HG03097 (cell line): Measurements from ENCODE around the gene WDR20.
"Not testable (repeated sequence)": the region's sequence is repeated elsewhere in the genome, so short reads cannot be mapped to it uniquely, and the experiment has no call there.

Experiments used
- ATAC-seq: cut with Tn5 transposase; IDR thresholded peaks from one replicate; pipeline ENCODE4 v1.9.1; 2021; ENCODE audit not compliant: unreplicated experiment, low FRiP score

Gene WDR20

DNA sequence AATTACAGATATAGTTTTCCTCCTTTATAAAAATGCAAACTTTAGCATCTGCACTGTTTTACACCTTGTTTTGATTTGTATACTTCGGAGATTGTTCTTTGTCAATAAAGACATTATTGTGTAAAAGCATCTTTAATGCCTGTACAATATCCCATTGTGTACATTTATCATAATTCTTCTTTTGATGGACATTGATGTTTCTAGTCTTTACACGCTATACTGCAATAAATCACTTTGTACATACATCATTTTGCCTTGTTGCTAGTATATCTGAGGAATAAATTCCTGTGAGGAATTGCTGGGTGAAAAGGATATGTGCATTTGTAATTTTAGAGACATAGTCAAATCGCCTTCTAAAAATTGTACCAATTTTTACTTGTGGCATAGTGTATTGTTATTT lies 30.4 kb downstream of the WDR20 start:
- ATAC-seq = no peak

DNA sequence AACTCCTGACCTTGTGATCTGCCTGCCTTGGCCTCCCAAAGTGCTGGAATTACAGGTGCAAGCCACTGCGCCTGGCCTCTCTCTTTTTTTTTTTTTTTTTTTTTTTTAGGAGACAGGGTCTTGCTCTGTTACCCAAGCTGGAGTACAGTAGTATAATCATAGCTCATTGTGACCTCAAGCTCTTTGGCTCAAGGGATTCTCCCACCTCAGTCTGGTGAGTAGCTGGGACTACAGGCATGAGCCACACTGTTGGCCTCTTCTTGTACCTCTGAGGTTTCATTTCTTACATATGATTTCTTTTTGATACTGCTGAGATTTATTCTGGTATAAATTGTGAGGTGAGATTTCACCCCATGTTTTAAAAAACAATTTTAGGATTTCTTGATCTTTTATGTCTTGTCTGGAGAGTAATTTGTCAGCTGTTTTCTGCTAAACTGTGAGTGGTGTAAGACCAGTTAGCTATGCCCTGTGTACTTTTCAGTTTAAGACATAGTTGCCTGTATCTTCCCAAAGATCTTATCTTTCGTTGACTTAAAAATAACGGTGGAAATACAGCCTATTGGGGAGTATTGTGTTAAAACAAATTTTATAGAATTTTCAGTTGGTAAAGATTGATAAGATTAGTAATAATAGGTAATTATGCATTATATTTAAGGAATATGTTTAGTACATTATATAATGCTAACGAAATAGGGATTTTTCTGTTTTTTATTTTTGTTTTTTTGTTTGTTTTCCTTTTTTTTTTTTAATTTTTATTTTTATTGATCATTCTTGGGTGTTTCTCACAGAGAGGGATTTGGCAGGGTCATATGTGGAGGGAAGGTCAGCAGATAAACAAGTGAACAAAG lies 31.7 kb downstream of the WDR20 start:
- no peak for ATAC-seq

- ATAC-seq = not testable (repeated sequence)
Observed at GRCh38 chr14:102172021-102172272, 32.2 kb downstream of the WDR20 start.

DNA sequence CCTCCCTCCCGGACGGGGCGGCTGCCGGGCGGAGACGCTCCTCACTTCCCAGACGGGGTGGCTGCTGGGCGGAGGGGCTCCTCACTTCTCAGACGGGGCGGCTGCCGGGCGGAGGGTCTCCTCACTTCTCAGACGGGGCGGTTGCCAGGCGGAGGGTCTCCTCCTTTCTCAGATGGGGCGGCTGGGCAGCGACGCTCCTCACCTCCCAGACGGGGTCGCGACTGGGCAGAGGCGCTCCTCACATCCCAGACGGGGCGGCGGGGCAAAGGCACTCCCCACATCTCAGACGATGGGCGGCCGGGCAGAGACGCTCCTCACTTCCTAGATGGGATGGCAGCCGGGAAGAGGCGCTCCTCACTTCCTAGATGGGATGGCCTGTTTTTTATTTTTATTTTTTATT lies 33.0 kb downstream of the WDR20 start:
- ATAC-seq = not testable (repeated sequence)

GRCh38 chr14:102177161-102177560 lies 37.5 kb downstream of the WDR20 start:
- no peak for ATAC-seq

DNA sequence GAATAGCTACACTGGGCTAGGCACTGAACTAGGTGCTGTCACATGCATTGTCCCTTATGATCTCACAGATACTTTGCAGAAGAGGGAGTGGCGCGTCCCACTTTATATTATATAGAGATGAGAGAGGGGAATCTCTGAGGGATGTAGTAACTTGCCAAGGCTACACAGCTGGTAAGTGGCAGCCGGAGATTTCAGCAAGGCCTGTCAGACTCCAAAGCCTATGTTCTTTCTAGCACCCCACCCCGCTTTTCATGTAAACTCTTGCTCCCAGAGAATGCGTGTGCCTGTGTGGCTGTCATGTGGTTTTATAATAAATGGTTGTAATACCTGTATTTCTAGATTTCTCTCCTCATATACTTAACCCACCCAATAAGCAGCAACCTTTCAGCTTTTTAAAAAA lies 39.1 kb downstream of the WDR20 start:
- ATAC-seq = no peak

DNA sequence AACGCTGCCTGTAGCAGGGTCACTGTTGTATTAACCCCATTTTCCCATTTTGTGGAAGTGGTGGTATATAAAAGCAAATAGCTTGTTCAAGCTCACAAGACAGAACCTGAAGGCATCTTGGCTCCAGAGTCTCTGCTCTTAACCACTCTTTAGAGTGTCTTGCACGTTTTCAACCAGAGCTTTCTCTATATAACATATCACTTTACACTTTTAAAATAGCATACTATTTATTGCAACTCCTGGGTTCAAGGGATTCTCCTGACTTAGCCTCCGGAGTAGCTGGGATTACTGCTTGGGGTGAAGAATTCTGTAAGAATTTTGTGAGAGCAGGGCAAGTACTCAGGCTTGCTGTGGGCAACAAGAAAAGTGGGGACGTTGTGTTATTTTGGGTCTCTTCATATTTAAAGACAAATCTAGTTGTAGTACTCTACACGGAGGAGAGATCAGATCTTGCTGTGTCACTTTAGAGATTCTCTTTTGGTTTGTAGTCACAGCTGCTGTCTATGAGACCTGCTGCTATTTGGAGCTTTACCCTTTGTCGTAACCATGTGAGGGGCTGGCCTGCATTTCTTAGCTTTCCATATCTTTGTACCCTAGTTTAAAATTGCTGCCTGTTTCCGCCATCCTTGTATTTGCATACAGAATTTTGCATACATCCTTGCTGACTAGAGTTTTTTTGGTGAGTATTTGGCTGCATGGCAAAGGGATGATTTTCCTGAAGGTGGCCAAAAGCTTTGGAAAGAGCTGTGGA lies 40.7 kb downstream of the WDR20 start:
- no peak for ATAC-seq

GRCh38 chr14:102181187-102181586 lies 41.5 kb downstream of the WDR20 start:
- ATAC-seq = no peak

DNA sequence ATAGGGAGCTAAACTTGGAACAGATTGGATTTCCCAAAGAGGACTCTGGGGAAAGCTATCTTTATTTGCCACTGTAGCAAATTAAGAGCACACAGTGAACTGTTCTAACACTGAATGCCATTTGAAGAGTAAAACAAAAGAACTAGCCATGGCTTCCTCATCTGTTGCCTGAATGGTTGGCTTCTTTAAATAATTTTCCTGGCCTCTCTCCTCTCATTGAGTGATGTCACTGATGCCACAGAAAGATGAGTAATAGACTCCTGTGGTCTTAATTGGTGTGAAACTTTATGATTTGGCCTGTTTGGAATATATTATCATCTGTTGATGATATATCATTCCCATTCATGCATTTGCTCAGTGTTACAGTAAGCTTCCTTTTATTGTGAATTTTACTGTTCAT lies 42.5 kb downstream of the WDR20 start:
- ATAC-seq = no peak

DNA sequence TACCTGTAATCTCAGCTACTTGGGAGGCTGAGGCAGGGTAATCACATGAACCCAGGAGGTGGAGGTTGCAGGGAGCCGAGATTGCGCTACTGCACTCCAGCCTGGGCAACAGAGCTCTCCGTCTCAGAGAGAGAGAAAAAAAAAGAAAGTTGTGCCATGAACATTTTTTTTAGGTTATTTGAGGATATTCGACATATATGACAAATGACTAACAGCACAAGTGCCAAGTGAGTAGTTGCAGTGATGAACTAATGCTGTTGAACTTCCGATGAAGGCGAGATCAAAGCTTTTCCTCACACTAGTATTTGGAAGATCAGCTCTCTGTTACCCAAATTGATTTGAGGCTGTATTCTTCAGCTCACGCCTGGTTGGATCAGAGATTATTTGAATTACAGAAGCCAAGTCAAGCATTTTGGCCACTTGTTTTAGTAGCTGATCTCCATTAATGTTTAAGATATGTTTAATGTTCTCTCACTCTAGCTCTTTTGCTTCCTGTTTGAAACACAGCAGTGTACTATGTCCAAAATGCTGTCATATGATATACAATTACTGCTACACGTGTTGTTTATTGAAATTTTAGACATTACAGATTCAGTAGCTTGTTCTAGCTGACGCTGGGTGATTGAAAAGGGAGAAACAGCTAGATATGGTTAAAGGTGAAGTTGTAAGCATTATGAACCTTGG lies 43.4 kb downstream of the WDR20 start:
- ATAC-seq = no peak

- ATAC-seq = no peak
Observed at GRCh38 chr14:102183886-102184285, 44.2 kb downstream of the WDR20 start.

DNA sequence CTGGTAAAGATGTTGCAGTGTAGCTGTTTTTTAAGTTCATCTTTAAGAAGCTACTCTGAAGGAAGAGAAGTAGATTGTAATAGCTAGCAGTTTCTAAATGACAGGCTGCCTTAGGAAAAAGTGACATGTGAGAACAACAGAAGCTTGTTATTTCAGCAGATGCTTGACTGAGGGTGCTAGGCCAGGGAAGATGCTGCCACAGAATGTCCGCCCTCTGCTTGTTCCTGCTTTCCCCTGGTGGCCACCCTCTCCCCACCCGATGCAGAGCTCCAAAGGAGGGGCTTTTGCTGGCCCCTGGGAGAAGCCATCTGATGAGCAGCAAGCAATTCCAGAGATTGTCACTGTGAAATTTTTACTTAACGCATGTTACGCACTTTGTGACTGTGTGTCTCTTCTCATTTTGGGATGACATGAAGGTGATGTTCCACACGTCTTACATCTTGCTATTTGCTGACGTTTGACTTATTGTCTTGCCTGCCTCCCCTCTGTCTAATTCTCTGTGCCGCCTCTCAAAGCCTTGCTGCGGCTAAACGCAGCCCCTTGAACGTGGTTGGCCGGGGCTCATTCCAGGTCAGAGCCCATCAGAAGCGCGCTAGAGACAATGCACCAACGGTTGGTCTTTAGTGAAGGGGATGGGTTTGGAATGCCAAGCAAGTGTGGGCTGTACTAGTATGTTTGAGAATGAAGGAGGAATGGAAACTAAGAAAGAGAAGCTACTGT lies 44.8 kb downstream of the WDR20 start:
- ATAC-seq = no peak

GRCh38 chr14:102185360-102185759 lies 45.7 kb downstream of the WDR20 start:
- no peak for ATAC-seq

- ATAC-seq = no peak
Observed at GRCh38 chr14:102187044-102187443, 47.3 kb downstream of the WDR20 start.

DNA sequence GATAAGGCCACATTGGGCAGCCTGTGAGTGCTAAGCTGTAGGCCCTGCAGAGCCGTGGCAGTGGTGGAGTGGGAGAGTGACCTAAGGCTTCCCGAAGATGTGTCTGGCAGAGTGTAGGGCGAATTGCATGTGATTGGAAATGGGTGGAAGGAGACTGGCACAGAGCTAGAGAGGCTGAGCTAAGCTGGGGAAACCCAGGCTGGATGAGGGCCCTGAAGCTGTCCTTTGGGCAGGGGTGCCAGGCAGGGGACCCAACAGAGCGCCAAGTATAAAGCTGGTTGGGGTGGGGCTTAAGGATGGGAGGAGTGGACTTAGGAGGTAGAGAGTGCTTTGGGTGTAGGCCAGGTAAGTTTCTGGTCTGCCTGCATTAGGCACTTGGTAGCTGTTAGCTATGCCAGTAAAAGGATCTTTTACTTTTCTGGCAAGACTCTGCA lies 47.9 kb downstream of the WDR20 start:
- no peak for ATAC-seq

DNA sequence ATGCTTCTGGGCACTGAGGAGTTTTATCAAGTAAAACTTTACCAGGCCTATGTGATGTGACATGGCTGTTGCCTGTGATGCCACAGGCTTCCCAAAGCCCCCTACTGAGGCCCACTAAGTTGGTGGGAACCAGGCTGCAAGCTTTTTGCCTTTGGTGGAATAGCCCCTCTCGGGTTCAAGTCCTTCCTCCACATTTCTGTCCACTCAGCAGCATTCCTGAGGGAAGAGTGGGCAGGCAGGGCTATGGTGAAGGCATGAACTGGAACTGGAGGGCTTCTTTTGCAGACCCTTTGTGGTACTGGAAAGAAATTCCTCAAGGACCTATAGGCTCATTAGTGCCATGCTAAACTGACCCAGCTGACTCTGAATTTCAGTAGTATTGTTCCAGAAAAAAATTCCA lies 48.5 kb downstream of the WDR20 start:
- no peak for ATAC-seq

DNA sequence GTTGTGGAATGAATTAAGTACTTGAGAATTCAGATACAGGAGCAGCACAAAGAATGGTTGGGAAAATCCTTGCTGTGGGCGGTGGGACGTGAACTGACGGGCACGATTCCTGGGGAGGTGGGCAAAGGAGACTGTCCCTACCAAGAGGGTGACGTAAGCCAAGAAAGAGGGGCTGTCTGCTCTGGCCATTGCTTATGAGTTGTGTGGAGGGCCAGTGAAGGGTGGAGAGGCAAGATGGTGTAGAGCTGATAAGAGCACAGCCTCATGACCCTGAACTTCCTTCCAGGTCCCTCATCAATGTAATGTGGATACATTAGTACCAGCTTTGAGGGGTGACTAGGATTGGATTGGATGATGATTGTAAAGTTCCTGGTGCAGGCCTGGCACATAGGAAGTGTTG lies 50.2 kb downstream of the WDR20 start:
- no peak for ATAC-seq

DNA sequence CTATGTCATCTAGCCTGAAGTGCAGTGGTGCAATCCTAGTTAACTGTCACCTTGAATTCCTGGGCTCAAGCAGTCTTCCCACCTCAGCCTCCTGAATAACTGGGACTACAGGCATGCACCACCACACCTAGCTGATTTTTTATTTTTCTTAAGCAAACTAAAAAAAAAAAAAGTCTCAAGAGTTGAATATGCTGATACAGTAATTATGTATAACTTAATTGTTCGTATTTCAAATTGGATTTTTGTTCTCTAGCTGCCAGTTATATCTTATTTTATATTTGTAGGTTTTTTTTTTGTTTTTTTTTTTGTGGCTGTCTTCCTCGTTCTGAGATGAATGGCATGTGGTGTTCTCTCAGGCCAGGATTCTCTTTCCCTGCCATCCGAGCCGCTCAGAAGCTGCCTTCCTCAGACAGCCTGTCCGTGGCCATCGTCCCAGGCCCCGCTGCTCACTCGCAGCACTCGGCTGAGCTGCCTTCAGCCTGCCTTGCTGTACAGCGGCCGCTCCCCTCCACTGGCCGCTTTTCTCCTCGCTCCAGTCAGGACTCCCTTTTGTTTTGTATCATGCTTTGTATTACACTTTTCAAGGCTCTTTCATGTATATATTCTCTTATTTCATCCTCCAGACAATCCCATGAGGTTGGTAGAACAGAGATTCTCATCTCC lies 53.3 kb downstream of the WDR20 start:
- no peak for ATAC-seq

GRCh38 chr14:102194856-102195255 lies 55.2 kb downstream of the WDR20 start:
- no peak for ATAC-seq

DNA sequence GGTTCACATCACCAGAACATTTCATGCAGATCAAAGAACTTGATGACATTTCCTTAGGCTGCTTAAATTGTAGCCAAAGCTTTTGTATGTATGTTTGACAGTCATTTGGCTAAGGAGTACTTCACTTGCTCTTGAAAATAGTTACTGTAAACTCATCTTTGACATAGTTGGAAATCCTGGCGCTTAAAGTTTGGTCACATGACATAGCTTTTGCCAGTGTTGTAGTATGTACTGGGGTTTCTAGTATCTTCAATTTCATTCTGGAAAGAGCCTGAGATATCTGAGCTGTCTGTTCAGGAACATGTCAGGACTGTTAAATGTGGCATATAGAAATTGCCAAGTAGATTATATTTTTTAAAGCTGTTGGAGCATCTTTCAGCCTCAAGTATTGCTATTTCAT lies 55.7 kb downstream of the WDR20 start:
- no peak for ATAC-seq
